ENCODE data around the gene RDM1. TPM values are rescaled to one million over a fixed set of nuclear protein-coding genes. Genes with fewer than 3 reads are reported as not detected.

RDM1 gene
- total RNA-seq, 1 experiment from 2014 or later, result 4.7 TPM

DNA sequence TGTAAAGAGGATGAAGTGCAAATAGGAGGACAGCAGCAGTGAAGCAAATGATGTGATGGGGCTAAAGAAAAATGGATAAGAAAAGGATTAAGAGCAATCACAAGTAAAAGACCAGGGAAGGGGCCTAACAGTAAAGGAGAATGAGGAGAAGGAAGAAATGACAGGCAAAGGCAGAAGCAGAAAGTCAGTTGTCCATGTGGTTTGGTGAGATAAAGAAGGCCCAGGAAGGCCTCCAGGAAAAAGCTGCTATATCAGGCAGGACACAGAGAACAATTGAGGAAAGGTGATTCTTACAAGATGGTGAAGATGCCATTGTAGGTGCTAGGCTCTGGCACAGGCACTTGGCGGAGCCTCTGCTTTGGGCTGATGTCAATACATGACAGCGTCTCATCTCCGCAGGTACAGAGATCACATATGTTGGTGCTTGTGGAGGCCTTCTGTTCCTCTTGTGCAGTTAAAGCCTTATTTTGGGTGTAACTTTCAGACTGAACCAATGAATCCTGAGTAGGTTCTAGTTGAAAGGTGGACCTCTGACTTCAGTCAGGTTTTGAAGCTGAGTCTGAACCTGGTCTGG is 18.1 kb downstream of the RDM1 start:
- Mint-ChIP-seq H3K27me3 (ENCODE audit: low read depth) (peaks cover 24% of the 10 kb centered on the region), H3K36me3 (peaks cover 14% of the 10 kb centered on the region), H3K4me1 (no peaks in the 10 kb centered on the region), H3K4me3 (no peak overlapping the region), H3K9me3 (peaks cover 80% of the 10 kb centered on the region), H3K27ac (no peak overlapping the region)
- ATAC-seq (no peak), DNase-seq (ENCODE audit: low spot score) (no peak)
- POLR2A ChIA-PET, result no interaction called here
- TF ChIP-seq, protein P1, sequence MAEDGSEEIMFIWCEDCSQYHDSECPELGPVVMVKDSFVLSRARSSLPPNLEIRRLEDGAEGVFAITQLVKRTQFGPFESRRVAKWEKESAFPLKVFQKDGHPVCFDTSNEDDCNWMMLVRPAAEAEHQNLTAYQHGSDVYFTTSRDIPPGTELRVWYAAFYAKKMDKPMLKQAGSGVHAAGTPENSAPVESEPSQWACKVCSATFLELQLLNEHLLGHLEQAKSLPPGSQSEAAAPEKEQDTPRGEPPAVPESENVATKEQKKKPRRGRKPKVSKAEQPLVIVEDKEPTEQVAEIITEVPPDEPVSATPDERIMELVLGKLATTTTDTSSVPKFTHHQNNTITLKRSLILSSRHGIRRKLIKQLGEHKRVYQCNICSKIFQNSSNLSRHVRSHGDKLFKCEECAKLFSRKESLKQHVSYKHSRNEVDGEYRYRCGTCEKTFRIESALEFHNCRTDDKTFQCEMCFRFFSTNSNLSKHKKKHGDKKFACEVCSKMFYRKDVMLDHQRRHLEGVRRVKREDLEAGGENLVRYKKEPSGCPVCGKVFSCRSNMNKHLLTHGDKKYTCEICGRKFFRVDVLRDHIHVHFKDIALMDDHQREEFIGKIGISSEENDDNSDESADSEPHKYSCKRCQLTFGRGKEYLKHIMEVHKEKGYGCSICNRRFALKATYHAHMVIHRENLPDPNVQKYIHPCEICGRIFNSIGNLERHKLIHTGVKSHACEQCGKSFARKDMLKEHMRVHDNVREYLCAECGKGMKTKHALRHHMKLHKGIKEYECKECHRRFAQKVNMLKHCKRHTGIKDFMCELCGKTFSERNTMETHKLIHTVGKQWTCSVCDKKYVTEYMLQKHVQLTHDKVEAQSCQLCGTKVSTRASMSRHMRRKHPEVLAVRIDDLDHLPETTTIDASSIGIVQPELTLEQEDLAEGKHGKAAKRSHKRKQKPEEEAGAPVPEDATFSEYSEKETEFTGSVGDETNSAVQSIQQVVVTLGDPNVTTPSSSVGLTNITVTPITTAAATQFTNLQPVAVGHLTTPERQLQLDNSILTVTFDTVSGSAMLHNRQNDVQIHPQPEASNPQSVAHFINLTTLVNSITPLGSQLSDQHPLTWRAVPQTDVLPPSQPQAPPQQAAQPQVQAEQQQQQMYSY (CRISPR knock-in tag; IDR thresholded peaks at IDR 0.05), result no peak
- TF ChIP-seq ZNF219 (CRISPR knock-in tag; IDR thresholded peaks at IDR 0.05; ENCODE audit: borderline replicate concordance) (no peak), ZNF121 (CRISPR knock-in tag; IDR thresholded peaks at IDR 0.05) (no peak), GABPB1 (CRISPR knock-in tag; IDR thresholded peaks at IDR 0.05) (no peak)
- CTCF ChIA-PET, result no interaction called here

DNA sequence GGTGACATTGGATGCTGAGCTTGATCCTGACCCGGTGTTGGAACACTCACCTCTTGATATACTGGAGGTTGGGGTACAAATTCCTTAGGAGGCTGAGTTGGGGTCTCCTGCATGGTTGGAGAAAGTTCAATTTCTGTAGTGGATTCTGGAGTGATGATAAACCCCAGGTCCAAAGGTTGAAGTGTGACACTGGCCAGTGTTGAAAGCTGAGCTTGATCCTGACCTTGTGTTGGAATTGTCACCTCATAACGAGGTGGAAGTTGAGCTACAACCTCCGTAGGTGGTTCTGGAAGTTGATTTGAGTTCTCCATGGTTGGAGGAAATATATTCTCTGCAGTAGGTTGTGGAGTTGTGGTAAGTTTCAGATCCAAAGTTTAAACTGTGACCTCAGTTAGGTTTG is 21.2 kb downstream of the RDM1 start:
- POLR2A ChIA-PET, result no interaction called here
- Mint-ChIP-seq H3K27ac (no peak overlapping the region), H3K27me3 (ENCODE audit: low read depth) (peaks cover 20% of the 10 kb centered on the region), H3K9me3 (peaks cover 69% of the 10 kb centered on the region), H3K36me3 (no peaks in the 10 kb centered on the region), H3K4me3 (no peak overlapping the region), H3K4me1 (no peaks in the 10 kb centered on the region)
- CTCF ChIA-PET, result interaction anchor here (0.6 kb wide), 1 partner anchor 38 kb away, joined by 7 read pairs; no protein-coding TSS in a partner anchor
- TF ChIP-seq, protein P2, sequence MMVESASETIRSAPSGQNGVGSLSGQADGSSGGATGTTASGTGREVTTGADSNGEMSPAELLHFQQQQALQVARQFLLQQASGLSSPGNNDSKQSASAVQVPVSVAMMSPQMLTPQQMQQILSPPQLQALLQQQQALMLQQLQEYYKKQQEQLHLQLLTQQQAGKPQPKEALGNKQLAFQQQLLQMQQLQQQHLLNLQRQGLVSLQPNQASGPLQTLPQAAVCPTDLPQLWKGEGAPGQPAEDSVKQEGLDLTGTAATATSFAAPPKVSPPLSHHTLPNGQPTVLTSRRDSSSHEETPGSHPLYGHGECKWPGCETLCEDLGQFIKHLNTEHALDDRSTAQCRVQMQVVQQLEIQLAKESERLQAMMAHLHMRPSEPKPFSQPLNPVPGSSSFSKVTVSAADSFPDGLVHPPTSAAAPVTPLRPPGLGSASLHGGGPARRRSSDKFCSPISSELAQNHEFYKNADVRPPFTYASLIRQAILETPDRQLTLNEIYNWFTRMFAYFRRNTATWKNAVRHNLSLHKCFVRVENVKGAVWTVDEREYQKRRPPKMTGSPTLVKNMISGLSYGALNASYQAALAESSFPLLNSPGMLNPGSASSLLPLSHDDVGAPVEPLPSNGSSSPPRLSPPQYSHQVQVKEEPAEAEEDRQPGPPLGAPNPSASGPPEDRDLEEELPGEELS (CRISPR knock-in tag; IDR thresholded peaks at IDR 0.05), result no peak
- TF ChIP-seq ATF1 (CRISPR knock-in tag; IDR thresholded peaks at IDR 0.05) (no peak), NR3C1 (CRISPR knock-in tag; conservative IDR thresholded peaks at IDR 0.05; ENCODE audit: low read depth) (no peak), ZNF232 (CRISPR knock-in tag; IDR thresholded peaks at IDR 0.05) (no peak), JUN (CRISPR knock-in tag; IDR thresholded peaks at IDR 0.05) (no peak), ESRRA (CRISPR knock-in tag; IDR thresholded peaks at IDR 0.05; ENCODE audit: borderline replicate concordance) (no peak)
- TF ChIP-seq, protein P3, sequence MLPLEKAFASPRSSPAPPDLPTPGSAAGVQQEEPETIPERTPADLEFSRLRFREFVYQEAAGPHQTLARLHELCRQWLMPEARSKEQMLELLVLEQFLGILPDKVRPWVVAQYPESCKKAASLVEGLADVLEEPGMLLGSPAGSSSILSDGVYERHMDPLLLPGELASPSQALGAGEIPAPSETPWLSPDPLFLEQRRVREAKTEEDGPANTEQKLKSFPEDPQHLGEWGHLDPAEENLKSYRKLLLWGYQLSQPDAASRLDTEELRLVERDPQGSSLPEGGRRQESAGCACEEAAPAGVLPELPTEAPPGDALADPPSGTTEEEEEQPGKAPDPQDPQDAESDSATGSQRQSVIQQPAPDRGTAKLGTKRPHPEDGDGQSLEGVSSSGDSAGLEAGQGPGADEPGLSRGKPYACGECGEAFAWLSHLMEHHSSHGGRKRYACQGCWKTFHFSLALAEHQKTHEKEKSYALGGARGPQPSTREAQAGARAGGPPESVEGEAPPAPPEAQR (CRISPR knock-in tag; IDR thresholded peaks at IDR 0.05), result no peak
- TF ChIP-seq, protein P4, sequence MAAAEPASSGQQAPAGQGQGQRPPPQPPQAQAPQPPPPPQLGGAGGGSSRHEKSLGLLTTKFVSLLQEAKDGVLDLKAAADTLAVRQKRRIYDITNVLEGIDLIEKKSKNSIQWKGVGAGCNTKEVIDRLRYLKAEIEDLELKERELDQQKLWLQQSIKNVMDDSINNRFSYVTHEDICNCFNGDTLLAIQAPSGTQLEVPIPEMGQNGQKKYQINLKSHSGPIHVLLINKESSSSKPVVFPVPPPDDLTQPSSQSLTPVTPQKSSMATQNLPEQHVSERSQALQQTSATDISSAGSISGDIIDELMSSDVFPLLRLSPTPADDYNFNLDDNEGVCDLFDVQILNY (CRISPR knock-in tag; IDR thresholded peaks at IDR 0.05), result no peak
- TF ChIP-seq, protein P5, sequence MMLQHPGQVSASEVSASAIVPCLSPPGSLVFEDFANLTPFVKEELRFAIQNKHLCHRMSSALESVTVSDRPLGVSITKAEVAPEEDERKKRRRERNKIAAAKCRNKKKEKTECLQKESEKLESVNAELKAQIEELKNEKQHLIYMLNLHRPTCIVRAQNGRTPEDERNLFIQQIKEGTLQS (CRISPR knock-in tag; conservative IDR thresholded peaks at IDR 0.05), result no peak
- TF ChIP-seq, protein P6, sequence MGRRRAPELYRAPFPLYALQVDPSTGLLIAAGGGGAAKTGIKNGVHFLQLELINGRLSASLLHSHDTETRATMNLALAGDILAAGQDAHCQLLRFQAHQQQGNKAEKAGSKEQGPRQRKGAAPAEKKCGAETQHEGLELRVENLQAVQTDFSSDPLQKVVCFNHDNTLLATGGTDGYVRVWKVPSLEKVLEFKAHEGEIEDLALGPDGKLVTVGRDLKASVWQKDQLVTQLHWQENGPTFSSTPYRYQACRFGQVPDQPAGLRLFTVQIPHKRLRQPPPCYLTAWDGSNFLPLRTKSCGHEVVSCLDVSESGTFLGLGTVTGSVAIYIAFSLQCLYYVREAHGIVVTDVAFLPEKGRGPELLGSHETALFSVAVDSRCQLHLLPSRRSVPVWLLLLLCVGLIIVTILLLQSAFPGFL (CRISPR knock-in tag; IDR thresholded peaks at IDR 0.05; ENCODE audit: borderline replicate concordance), result no peak
- no peak for DNase-seq (ENCODE audit: low spot score)
- ATAC-seq, result no peak
